GM18517 (cell line): Measurements from ENCODE around the gene PFDN2.
A peak's percentile ranks its signal among the peaks of the same experiment; 100 is the strongest.

ENCODE experiments used
- ATAC-seq: cut with Tn5 transposase; IDR thresholded peaks from one replicate; pipeline ENCODE4 v1.9.1; 2021; ENCODE audit warnings: mild to moderate bottlenecking, moderate library complexity; ENCODE audit not compliant: unreplicated experiment

PFDN2 gene

DNA sequence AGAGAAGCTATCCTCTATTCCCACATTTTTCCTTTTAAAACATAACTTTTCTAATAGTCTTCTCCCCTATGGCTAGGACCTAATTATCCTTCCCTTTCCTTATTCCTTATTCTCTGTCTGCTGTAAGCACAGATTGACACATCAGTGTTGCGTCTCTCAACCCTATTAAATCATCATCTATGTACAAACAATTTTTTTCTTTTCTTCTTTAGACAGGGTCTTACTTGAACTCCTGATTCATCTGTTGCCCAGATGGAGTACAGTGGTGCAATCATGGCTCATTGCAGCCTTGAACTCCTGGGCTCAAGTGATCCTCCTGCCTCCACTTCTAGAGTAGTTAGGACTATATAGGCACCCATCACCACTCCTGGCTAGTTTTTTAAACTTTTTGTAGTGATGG, 11.4 kb downstream of the PFDN2 start:
- ATAC-seq: no peak

DNA sequence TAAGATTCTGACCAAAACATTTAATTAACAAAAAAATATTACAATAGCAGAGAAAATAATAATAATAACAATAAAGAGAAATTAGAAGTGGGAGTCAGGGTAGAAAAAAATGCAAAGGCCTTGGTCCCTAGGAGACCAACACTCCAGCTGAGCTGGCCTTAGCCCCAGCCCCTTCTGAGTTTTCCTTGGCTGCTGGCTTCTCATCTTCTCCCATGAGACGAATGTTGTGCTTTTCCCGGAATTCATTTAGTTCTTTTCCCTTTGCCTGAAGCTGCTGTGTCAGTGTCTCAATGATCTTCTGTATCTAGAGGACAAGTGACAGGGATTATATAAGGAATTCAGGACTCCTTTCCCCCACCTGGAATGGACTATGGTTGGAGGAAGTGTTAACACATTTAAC, 17.3 kb downstream of the PFDN2 start:
- no peak for ATAC-seq

DNA sequence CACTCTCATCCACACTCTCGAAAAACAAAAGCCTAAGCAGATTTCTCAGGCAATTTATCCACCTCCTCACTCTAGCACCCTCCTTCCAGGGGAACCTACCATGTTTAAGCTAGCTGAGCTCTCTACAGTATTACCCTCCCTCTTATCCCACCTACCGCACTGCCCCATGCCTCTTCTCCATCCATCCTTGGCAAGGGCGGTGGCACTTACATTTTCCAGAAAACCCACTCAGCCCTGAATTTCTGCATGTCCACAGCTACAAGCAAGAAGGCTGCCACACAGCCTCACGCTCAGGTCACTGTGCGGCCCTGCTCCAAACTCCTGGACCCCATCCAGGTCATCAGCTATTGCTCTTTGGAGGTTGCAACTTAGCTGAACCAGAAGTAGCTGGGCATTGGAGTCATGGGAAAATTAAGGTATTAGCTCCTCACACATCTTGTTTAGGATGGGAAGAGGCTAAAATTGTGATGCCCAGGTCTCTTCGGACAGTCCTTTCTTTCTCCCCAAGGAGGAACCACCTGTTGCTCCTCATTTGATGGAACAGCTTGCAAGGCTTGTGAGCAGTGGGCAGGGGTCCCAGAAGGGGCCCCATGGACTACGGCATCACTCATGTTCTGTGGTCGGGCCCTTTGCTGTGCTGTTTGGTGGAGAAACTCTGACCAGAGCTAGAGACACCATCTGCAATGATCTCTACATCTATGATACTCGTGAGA, 18.6 kb downstream of the PFDN2 start:
- no peak for ATAC-seq

DNA sequence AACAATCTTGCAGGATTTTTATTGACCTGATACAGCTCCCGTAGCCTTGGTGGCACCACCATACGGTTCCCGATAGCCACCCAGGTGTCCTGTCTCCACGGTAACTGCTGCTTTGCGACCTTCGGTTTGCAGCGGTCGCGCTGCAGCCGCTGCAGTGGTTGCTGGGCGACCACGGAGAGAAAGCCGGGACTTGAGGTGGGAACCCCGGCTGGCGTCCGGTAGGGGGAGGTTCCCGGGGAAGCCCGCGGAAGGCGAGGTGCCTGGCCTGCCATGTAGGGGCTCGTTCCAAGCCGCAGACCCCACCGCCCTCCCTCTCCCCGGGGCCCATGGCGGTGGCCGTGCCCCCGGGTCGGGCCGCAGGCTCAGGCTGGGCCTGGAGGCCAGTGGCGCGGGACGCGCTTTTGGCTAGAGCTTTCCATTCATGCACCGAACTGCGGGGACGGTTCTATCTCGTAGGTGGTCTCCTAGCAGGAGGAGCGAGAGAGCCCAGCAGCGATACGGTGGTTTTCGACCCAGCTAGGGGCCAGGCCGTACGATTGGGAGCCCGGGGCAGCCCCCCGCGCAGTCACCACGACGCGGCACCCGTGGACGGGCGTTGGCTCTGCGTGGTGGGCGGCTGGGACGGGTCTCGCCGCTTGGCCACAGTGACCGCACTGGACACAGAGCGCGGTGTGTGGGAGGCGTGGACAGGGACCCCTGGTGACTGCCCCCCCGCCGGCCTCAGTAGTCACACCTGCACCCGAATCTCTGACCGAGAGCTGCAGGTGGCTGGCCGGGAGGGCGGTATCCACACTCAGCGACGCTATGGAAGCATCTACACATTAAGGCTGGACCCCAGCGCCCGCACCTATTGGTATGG, 19.4 kb downstream of the PFDN2 start, which contains the start of gene KLHDC9:
Gene KLHDC9 (plus strand): TSS at position 152 of the 859 bp plus-strand sequence. CDS start 175 bp downstream, at position 327.
- peak; percentile 68 for ATAC-seq

DNA sequence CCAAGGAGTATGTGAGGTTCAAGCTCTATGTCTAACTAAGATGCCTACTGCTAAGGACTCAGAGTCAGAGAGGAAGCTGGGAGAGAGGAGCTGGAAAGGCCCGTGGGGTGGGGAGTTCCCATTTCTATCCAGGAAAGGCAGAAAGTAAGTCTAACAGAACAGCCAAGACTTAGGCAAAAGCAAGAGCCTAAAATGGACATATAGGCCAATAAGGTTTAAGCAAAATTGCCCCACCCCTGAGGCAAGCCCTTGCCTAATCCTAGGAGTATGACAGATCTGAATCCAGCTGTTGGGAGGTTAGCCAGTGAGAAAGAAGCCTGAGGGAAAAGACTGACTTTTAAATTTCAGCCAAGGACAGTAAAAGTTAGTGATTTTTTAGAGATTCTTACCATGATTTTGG, 21.3 kb downstream of the PFDN2 start:
- ATAC-seq: no peak

DNA sequence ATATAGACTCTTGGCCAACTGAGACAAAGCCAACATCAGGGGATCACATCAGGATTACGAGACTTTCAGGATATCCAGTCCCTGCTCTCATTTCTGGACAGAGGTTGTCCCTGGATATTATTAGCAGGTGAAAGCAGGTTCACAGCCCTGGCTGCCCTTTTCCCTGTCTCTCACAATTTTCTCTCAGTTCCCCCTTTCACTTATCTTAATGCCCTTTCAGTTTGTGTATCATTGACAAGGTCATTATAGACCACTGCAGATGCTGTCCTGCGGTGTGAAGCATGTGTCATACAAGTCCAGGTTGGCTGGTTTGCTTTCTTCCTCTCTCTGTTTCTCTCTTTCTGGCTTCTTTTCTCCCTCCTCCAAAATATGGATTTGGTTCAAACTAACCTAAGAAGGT, 21.8 kb downstream of the PFDN2 start:
- peak; percentile 41 for ATAC-seq

DNA sequence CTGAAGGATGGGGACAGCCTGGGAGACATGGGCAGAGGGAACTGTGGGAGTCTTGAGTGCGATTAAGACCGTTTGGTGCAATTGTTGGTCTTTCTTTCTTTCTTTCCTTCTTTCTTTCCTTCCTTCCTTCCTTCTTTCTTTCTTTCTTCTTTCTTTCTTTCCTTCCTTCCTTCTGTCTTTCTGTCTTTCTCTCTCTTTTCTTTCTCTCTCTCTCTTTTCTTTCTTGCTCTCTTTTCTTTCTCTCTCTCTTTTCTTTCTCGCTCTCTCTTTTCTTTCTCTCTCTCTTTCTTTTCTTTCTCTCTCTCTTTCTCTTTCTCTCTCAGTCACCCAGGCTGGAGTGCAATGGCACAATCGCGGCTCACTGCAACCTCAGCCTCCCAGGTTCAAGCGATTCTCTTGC, 22.6 kb downstream of the PFDN2 start:
- no peak for ATAC-seq

DNA sequence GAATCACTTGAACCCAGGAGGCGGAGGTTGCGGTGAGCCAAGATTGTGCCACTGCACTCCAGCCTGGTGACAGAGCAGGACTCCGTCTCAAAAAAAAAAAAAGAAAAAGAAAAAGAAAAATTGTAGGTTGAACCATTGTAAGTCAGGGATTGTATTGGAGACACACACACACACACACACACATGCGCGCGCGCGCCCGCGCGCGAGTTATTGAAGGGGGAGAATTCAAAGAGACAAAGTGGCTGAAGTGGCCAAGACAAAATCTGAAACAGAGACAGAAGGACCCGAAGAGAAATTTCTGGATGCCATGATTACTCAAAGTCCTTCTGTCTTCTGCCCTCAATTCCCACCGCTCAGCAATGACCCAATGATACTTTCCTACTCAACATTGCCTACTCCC, 23.4 kb downstream of the PFDN2 start:
- no peak for ATAC-seq

DNA sequence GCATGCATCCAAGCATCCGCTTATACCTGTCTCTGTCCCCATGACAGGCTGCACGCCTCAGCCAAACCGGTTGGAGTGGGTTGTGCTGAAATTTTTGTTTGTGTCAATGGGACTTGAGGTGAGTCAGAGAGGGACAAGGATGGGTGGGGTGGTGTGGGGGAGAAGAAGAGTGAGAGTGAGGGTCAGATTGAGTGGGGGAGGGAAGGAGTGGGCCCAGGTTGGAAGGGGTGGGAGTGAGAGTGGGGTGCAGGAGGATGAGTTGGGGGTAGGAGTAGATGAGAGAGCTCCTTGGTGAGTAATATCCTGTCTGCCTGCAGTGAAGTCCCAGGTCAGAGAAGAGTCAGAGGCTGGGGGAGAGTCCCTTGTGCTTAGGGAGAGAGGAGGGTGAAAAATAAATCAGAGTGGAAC, 25.2 kb downstream of the PFDN2 start:
- ATAC-seq: no peak

DNA sequence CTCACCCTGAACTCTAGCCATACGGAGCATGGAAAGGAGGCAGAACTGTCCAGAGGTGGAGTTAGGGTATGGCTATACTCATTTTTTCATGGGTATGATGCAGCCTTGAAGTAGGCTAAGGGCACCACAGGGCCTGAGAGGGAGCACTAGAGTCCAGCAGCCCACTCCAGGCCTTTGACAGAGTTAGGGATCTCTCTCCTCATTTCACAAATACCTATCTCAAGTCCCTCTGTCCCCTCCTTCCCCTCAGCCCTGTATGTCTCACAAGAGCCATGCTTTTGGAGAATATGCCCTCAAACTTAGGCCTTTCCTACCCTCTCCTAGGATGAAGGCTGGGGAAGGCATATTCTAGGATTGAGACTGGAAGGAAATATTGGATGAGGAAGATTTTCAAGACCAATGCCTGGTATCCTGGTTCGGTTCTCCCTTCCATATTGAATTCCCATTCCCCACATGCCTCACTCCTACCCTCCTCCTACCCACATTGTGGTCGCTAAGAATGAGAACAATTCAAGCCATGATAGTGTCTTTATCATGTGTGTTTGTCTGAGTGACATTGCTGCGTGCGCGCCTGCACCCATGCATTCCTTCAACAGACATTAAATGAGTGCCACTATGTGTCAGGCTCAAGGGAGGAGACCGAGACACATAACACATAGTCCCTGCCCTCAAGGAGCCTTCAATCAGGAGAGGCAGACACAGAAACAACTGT, 25.9 kb downstream of the PFDN2 start:
- ATAC-seq: no peak

DNA sequence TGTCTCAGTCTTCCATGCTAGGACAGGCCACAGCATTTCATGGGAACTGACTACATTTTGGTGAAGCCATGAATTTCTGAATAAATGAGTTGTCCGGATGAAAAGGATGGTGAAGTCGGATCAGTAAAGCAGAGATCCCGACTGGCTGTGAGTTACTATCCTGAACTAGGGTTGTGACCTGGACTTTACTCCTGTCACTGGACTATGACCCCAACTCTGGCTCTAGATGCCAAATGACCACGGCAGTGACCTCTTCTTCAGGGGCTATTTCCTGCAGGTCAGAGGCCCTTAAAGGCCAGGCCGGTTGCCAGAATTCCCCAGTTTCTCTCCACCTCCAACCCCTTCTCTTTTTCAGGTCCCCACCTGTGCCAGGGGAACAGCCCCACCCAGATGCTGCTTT, 26.7 kb downstream of the PFDN2 start:
- ATAC-seq: no peak

DNA sequence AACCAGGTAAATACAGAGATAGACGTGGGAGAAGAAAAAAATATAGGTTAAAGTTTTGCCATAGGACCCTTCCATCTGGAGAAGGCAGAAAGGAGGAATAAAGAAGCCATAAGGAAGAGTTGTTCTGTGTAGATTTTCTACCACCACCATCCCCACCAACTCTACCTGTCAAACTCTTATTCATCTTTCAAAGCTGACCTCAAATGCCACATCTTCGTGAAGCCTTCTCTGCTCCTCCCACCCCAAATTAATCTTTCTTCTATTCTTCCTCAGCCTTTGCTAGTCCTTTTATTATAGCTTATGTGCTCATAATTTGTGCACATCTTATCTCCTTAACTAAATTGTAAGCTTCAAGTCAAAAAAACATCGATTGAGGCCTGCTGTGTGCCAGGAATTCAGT, 27.2 kb downstream of the PFDN2 start:
- no peak for ATAC-seq

DNA sequence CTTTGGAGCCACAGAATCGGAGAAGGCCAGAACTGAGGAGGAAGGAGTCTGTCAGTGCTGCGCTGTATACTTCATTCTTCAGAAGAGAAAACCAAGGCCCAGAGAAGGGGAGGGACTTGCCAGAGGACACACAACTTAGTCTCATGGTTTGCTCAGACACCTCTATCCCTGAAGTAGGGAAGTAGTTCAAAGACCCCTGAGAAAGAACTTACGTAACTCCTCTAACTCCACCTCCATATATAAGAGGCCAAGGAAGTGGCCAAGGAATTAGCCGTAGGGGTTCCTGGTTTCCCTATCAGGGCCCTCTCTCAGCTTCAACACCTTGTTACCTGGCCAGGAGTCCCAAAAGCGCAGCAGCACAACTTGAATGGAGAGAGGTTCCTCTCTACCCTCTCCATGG, 27.9 kb downstream of the PFDN2 start:
- no peak for ATAC-seq

DNA sequence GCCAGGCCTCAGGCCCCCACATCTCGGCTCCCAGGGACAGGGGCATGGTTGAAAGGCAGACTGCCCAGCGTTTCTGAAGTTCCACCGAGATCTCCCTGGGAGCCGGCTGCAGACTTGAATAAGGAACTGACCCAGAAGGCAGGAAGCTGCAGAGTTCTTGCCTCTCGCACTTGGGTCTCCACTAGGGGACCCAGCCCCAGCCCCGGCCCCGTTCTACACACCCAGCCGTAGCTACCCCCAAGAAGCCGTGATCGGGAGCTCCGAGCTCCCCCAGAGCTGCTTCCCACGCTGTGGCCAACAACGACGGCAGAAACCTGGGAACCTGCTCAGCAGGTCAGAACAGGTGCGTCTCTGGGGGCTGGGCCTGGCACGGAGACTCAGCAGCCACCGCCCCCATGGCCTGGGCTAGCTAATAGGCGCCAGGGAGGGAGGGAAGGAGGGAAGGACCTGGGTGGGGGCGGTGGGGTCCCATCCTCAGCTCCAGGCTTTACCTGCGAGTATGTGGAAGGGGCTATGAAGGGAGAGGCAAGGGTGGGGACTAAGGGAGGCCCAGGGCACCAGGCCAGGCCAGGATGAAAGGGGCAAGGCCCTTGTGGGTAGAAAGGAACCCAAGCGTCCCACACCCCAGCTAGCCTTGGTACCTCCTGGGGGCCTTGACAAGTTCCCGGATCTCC, 28.4 kb downstream of the PFDN2 start, which contains the start of gene NECTIN4:
Gene NECTIN4 (minus strand): TSS at position 308 of the 674 bp plus-strand sequence. CDS start 262 bp downstream, at position 46.
- ATAC-seq: no peak

DNA sequence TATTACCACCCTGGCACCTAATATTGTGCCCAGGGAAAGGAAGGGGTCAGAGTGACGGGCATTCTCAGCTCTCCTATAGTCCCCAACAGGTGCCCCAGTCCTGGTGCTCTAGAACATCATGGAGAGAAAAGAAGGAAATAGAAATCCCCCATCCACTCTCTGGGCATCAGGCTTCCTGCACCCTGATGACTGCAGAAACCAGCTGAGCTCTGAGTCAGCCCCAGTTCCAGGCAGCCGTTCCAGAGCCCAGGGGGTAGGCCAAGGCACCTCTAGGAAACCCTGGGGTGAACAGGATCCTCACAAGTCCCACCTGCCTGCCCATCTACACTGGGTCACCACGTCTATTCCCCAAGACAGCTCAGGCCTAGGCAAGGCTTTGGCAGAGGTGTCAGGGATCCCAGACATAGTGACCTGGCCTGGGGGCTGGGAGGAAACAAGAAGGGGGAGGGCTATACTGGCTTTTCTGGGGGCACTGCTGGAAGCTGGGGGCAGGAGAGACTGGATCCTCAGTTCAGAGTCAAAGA, 29.2 kb downstream of the PFDN2 start:
- no peak for ATAC-seq

DNA sequence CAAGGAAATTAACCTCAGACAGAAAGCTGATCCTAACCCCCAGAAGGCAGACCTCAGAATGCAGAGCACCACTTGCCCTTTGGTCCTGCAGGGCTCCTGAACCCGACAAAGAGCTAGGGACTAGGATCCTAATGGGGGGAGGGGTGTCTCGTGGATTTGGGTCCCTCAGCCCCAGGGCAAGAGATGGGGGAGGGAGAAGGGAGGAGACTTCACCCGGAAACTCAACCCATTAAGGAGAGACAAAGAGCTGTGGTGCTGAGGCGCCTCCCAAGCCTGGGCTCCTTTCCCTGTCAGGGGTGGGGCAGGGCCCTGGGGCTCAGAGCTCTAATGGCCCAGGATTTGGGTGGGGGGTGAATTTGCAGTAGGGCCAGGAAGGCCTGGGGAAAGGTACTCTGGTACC, 31.4 kb downstream of the PFDN2 start:
- no peak for ATAC-seq

DNA sequence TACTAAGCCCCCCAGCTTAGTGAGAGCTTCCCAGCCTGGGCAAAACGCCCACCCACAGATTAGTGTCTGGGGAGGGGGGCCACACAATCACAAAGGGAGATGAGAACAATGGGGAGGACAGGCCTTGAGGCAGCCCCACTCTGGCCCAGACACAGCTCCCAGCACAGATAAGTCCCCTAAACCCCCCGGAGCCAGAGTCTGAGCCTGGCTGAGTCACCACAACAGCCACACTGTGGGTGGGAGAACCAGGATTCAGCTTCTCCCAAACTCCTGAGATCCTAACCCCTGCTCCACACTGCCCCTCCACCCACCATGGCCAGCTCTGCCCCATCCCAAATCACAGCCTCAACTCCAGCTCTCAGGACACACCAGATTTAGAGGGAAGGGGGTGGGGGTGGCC, 32.7 kb downstream of the PFDN2 start:
- ATAC-seq: no peak

DNA sequence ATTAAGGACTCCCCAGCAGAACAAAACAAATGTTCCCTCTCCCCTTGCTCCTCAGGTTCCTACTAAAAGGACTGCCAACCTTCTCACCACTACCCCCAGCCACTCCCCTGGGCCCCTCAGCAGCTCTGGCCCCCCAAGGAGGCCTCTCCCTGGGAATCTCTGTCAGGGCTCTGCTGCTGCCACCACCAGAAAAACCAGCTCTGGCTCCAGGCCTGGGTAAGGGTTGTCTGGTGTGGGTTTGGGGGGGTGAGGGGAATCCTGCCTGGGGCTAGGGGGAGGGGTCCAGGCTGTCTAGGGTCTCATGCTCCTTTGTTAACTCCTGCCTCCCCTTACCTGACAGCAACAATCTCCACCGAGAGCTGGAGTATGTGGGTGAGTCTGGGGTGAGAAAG, 33.2 kb downstream of the PFDN2 start:
- ATAC-seq: no peak

DNA sequence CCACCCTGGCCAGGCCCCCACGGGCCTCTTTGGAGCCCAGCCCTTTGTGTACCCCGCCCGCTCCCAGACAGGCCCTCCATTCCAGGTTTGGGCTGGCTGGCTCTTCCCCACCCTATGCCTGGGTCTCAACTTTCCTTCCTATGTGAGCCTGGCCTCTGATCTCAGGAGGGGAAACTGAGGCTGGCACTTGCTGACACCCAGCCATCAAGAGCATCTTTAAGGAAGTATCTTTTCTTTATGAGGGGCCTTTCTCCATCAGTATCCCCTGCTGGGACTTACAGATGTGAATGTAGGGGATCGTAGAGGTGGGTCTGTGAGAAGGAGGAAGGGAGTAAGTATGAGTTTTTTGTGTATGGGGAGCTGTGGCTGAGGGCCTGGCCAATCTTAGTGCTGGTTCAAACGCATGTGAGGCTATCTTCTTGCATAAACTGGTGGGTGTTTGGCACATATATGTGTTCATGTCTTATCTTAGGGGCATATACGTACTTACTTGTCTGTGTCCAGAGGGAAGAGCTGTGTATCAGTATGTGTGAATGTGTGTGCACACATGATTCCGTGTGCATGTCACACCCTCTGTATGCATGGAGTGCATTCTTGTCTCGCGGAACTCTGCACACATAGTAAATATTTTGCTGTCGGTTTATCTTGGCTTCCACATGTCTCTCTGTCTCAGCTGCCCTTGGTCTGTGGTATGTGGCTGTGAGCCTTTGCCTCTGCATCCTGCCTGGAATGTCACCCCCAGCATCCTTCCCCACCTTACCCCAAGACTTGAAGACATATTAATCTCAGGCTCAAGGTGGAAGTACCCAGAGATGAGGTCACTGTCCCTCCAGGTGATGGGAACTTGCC, 33.9 kb downstream of the PFDN2 start:
- no peak for ATAC-seq
